ENCODE results near the gene SLIT3.

- TF ChIP-seq CTCF (conservative IDR thresholded peaks at IDR 0.05; ENCODE audit: low read length) (no peak), EZH2phosphoT487 (IDR thresholded peaks at IDR 0.05; ENCODE audit: borderline replicate concordance) (no peak)
Observed at GRCh38 chr5:169074839-169075238, 226.1 kb downstream of the SLIT3 start.

Measured in Loucy (cell line).